Coronary artery (tissue), 2 donors: ENCODE results near the gene SMIM5.

Experiments
- DNase-seq: peaks from one replicate; pipeline ENCODE4 v3.0.0-alpha.2; 2017; ENCODE audit warnings: low spot score
- H3K27ac ChIP-seq, 2 donors: fragments of 200-600 bp; sonication (generic); one replicate each; pipeline ENCODE4 v1.5.1; 2016 to 2019
- H3K4me3 ChIP-seq: fragments of 200-600 bp; sonication (generic); 2 replicates; pipeline ENCODE4 v1.5.1; 2016; ENCODE audit warnings: mild to moderate bottlenecking, moderate library complexity
- TF ChIP-seq, protein P1 (sequence below): fragments of 200-600 bp; sonication (generic); IDR thresholded peaks from one replicate; pipeline ENCODE4 v1.5.1; 2019; ENCODE audit warnings: antibody characterized with exemption

Gene SMIM5

GRCh38 chr17:75630071-75630917 is 2.9 kb upstream of the SMIM5 start:
- H3K27ac ChIP-seq = no peak overlapping the region
- TF ChIP-seq, protein P1, sequence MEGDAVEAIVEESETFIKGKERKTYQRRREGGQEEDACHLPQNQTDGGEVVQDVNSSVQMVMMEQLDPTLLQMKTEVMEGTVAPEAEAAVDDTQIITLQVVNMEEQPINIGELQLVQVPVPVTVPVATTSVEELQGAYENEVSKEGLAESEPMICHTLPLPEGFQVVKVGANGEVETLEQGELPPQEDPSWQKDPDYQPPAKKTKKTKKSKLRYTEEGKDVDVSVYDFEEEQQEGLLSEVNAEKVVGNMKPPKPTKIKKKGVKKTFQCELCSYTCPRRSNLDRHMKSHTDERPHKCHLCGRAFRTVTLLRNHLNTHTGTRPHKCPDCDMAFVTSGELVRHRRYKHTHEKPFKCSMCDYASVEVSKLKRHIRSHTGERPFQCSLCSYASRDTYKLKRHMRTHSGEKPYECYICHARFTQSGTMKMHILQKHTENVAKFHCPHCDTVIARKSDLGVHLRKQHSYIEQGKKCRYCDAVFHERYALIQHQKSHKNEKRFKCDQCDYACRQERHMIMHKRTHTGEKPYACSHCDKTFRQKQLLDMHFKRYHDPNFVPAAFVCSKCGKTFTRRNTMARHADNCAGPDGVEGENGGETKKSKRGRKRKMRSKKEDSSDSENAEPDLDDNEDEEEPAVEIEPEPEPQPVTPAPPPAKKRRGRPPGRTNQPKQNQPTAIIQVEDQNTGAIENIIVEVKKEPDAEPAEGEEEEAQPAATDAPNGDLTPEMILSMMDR = no peak
- no peak for DNase-seq
- H3K4me3 ChIP-seq = no peak overlapping the region

DNA sequence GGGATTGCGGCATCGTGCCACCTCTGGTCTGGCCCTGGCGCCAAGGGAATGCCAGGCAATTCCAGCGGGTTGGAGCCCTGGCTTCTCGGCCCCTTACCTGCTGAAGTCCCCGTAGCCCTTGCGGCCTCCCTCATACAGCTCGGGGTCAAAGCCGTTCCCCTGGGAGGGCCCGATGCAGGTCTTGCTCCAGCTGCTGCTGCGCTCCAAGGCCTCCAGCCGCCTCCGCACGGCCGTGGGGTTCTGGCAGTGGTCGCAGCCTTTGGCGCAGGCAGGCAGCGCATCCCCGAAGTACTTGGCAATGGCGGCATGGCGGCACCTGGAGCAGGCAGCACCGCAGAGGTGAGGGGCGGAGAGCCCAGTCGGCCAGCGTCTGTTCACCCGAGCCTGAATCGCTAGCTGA is 1.9 kb upstream of the SMIM5 start:
- DNase-seq = no peak
- H3K27ac ChIP-seq = no peak overlapping the region

DNA sequence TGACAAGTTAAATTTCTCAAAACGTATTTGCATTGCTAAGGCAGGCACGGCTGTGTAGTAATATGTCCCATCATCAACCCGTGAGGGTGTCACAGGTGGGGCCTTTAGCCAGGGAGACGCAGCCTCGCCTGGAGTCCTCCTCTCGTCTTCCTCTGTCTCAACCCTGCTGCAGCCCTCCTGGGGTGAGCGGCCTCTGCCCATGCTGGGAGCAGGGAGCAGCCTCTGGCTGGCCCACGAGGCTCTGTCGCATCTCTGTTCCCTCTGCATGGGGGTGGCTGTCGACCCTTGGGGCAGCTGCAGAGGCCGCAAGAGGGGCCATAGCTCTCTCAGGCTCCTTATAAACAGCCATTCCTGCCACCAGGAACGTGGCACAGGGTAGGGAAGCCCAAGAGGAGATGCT is 806 bp upstream of the SMIM5 start:
- Histone ChIP-seq H3K4me3 (no peak overlapping the region), H3K27ac (peak overlapping the region in 1 of 2 donors; percentile 79)
- no peak for DNase-seq
- TF ChIP-seq, protein P1 = no peak

More for the DNA sequence above, 1.9 kb upstream of the SMIM5 start:
- TF ChIP-seq, protein P1 = no peak
- no peak overlapping the region for H3K4me3 ChIP-seq

- DNase-seq = peak; percentile 89
- peak overlapping the region; percentile 57 for H3K4me3 ChIP-seq
- TF ChIP-seq, protein P1 = peak; percentile 29
- H3K27ac ChIP-seq = peak overlapping the region; percentile 59 to 79
Observed at GRCh38 chr17:75633486-75634375, 497 bp downstream of the SMIM5 start.

DNA sequence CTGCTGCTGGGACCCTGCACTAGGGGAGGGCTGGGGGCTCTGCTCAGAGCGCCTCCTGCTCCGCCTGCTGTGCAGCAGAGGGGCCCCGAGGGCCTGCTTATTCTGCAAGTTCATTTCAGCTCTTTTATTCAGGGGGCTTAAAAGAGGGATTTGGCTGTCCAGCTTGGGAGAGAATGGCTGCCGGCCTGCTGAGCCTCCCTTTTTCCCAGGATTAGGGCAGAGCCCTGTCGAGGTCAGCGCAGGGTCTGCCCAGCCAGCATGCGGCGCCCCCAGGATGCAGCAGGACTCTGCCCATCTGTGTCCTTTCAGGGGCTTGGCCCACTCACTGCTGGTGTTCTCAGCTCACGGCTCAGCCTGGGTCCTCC is 1.1 kb downstream of the SMIM5 start:
- Histone ChIP-seq H3K4me3 (peak overlapping the region; percentile 57), H3K27ac (peak overlapping the region in 1 of 2 donors; percentile 79)
- no peak for DNase-seq
- TF ChIP-seq, protein P1 = no peak

DNA sequence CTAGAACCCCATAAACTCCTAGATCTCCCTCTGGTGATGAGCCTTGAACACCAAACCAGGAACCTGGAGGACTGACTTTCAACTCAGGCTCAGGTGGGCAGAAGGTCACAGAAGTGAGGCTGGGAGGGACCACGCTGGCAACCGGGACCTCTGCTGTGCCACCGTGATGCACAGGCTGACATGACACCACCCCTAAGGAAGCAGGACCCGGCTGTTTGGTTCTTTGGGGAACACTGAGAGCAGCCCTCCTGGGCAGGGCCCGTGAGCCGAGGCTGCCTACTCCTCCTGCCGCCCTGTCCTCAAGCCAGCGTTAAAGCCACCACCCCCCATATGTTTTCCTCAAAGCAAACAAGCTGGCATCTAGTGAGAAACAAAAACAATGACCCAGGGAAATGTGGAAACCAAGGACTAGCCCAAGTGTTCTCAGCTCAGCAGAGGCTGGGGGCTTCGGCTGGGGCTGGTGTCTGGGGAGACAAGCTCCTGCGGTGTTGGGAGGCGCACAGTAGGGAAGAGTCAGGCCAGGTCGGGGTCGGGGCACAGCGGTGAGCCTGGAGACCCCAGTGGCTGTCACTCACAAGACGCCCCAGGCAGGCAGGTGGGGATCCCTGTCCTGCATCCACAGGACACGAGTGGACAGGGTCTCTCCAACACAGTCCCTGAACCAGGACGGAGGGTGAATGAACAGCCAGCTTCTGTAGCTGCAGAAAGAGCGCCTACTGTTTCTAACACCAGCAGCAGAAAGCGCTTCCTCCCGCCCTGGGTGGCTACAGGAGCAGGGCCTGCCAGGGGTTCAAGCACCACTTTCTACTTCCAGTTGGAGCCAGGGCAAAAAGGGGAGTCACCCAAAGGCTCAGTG is 1.7 kb downstream of the SMIM5 start:
- no peak for DNase-seq
- TF ChIP-seq, protein P1 = no peak
- Histone ChIP-seq H3K27ac (peak overlapping the region in 1 of 2 donors; percentile 79), H3K4me3 (peak overlapping the region; percentile 57)
